Measurements from ENCODE around the gene GRIK5. TPM values are rescaled to one million over a fixed set of nuclear protein-coding genes. Genes with fewer than 3 reads are reported as not detected.

The GRIK5 gene
- polyA plus RNA-seq (2011; rRNA removed) (0.06 and 0.10 TPM in 2 replicates), polyA minus RNA-seq (2011; rRNA and poly(A)+ RNA removed) (0.09 and 0.15 TPM in 2 replicates)

GRCh38 chr19:42069619-42070351, at the start of gene GRIK5:
GRIK5 (minus strand) TSS chr19:42070206; CDS start chr19:42065770, 4,436 bp downstream.
- POLR2A ChIA-PET, result no interaction called here
- H3K36me3 ChIP-seq (ENCODE audit: control insufficient read depth, insufficient read depth, low read length), result no peaks in the 10 kb centered on the region
- peaks cover 32% of the 10 kb centered on the region for H3K27me3 ChIP-seq (ENCODE audit: control insufficient read depth, insufficient read depth, low read length)
- CTCF ChIA-PET, result no interaction called here
- TF ChIP-seq, protein P1, sequence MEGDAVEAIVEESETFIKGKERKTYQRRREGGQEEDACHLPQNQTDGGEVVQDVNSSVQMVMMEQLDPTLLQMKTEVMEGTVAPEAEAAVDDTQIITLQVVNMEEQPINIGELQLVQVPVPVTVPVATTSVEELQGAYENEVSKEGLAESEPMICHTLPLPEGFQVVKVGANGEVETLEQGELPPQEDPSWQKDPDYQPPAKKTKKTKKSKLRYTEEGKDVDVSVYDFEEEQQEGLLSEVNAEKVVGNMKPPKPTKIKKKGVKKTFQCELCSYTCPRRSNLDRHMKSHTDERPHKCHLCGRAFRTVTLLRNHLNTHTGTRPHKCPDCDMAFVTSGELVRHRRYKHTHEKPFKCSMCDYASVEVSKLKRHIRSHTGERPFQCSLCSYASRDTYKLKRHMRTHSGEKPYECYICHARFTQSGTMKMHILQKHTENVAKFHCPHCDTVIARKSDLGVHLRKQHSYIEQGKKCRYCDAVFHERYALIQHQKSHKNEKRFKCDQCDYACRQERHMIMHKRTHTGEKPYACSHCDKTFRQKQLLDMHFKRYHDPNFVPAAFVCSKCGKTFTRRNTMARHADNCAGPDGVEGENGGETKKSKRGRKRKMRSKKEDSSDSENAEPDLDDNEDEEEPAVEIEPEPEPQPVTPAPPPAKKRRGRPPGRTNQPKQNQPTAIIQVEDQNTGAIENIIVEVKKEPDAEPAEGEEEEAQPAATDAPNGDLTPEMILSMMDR (IDR thresholded peaks at IDR 0.05; ENCODE audit: insufficient read depth, low read depth, low read length), result no peak
- DNase-seq (ENCODE audit: low read depth), result no peak
- no peak within 1 kb of the TSS for H3K4me3 ChIP-seq (ENCODE audit: low read depth, low read length)

- CTCF ChIA-PET, result interaction anchor here (0.6 kb wide), 1 partner anchor 68 kb away, joined by 3 read pairs; no protein-coding TSS in a partner anchor
- POLR2A ChIA-PET, result no interaction called here
- no peaks in the 10 kb centered on the region for H3K27me3 ChIP-seq (ENCODE audit: control insufficient read depth, insufficient read depth, low read length)
- no peak overlapping the region for H3K4me3 ChIP-seq (ENCODE audit: low read depth, low read length)
- H3K36me3 ChIP-seq (ENCODE audit: control insufficient read depth, insufficient read depth, low read length), result peaks cover 5% of the 10 kb centered on the region
- no peak for DNase-seq (ENCODE audit: low read depth)
- TF ChIP-seq, protein P1 (IDR thresholded peaks at IDR 0.05; ENCODE audit: insufficient read depth, low read depth, low read length), result no peak
These were observed 47.1 kb upstream of the GRIK5 start for GRCh38 chr19:42117076-42117475.

DNA sequence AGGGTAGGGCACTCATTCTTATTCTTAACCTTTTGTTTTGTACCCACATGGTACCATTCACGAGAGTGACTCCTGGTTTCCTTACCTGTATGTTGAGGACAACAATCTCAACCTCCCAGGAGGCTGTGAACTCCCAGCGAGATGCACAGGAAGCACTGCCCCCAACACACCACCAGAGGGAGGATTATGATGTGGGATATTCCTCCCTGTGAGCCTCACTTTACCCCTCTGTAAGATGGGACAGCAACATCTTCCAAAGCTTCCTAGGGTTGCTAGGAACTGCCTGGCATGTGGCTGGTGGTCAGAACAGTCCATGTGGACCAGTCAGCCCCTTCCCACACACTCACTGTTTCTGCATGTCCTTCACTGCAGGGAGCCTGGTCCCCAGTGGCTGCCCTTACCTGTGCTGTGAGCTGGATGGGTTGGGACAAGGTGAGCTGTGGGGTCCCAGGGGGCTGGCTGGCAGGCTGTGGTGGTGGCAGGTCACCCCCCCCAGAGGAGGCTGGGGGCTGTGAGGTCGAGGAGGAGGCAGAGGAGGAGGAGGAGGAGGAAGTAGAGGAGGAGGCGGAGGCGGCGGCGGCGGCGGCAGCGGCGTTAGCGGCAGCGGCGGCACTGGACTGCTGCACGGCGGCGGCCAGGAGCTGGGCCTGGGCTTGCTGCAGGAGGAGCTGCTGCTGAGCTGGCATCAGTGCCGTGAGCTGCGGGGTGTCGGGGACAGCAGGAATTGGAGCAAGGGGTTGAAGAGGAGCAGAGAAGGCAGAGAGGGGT, 46.5 kb upstream of the GRIK5 start:
- peaks cover 5% of the 10 kb centered on the region for H3K36me3 ChIP-seq (ENCODE audit: control insufficient read depth, insufficient read depth, low read length)
- no peak overlapping the region for H3K4me3 ChIP-seq (ENCODE audit: low read depth, low read length)
- no peak for DNase-seq (ENCODE audit: low read depth)
- ChIA-PET CTCF (interaction anchor here (0.6 to 9.3 kb wide), 2 partner anchors 16 to 68 kb away, joined by 3 to 89 read pairs; partner anchors contain the start of gene POU2F2), POLR2A (no interaction called here)
- H3K27me3 ChIP-seq (ENCODE audit: control insufficient read depth, insufficient read depth, low read length), result no peaks in the 10 kb centered on the region
- TF ChIP-seq, protein P1 (IDR thresholded peaks at IDR 0.05; ENCODE audit: insufficient read depth, low read depth, low read length), result 0 out of 2 replicates have a peak, but pooled peaks have one; percentile 5

DNA sequence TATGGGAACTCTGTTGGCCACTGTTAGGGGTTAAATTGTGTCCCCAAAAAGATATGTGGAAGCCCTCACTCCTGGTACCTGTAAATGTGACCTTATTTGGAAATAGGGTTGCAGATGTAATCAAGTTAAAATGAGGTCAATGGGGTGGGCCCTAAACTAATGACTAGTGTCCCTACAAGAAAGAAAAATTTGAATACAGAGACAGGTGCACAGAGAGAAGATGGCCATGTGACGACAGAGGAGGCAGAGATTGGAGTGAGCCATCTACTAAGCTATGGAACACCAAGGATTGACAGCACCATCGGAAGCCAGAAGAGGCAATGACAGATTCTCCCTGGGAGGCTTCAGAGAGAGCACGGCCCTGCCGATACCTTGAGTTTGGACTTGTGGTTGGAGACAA, 45.7 kb upstream of the GRIK5 start:
- ChIA-PET POLR2A (no interaction called here), CTCF (interaction anchor here (9.3 kb wide), 1 partner anchor 17 kb away, joined by 89 read pairs; the partner anchor contains the start of gene POU2F2)
- peaks cover 5% of the 10 kb centered on the region for H3K36me3 ChIP-seq (ENCODE audit: control insufficient read depth, insufficient read depth, low read length)
- no peak for DNase-seq (ENCODE audit: low read depth)
- H3K27me3 ChIP-seq (ENCODE audit: control insufficient read depth, insufficient read depth, low read length), result no peaks in the 10 kb centered on the region
- H3K4me3 ChIP-seq (ENCODE audit: low read depth, low read length), result no peak overlapping the region
- TF ChIP-seq, protein P1 (IDR thresholded peaks at IDR 0.05; ENCODE audit: insufficient read depth, low read depth, low read length), result no peak

DNA sequence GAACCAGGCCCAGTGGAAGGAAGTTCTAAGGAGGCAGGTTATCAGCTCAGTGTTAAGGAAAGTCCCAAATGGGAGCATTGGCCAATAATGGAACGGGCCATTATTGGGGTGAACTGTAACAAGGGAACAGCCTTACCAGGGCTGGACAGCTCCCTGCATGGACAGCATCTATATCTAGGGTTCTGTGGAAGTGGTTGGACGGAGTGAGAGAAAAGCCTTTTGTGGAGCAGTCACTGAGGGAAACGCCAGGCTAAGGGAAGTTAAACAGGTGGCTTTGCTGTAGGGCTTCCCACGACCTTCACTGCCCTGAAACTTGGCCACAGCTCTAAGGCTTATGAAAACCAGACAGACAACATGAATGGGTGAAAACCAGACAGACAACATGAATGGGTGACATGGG, 45.2 kb upstream of the GRIK5 start:
- ChIA-PET CTCF (interaction anchor here (0.6 to 9.3 kb wide), 6 partner anchors 9 to 326 kb away, joined by 3 to 89 read pairs (median 4); partner anchors contain the start of gene POU2F2), POLR2A (no interaction called here)
- no peak overlapping the region for H3K4me3 ChIP-seq (ENCODE audit: low read depth, low read length)
- no peak for DNase-seq (ENCODE audit: low read depth)
- H3K27me3 ChIP-seq (ENCODE audit: control insufficient read depth, insufficient read depth, low read length), result no peaks in the 10 kb centered on the region
- peaks cover 5% of the 10 kb centered on the region for H3K36me3 ChIP-seq (ENCODE audit: control insufficient read depth, insufficient read depth, low read length)
- TF ChIP-seq, protein P1 (IDR thresholded peaks at IDR 0.05; ENCODE audit: insufficient read depth, low read depth, low read length), result no peak

All from BJ (cell line).